ENCODE data around the gene ZC3H14. TPM values are rescaled to one million over a fixed set of nuclear protein-coding genes. Genes with fewer than 3 reads are reported as not detected.
A peak's percentile ranks its signal among the peaks of the same experiment; 100 is the strongest.

ZC3H14 gene
- total and polyA plus RNA-seq, 4 donors, result 16.0 to 55.1 (median 41.3) TPM

DNA sequence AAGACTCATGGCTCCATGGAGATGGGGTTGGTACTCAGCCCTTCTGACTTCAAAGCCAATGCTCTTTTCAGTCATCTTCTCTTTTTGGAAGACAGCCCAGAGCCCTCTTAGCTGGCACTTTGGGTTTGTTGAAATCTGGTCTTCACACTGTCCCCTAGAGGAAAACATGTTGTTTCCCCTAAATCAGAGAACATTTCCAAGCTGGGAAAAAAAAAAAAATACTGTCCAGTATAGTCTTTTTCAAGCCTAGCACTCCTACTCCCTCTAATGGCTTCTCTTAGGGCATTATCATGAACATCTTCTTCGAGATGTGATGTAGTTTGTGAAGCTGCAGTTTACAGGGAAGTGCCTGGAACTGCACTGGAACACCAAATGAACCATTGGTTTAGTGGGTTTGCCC, 3.0 kb upstream of the ZC3H14 start:
- H3K27ac ChIP-seq (ENCODE audit: low read depth in 1 of 2, low read length in 2 of 2), result no peak overlapping the region
- no peak for DNase-seq
- intact Hi-C loops (cut with DNase I), result loop anchor here in 1 of 2 donors (5.0 kb wide), 1 partner anchor 68 kb away; no protein-coding TSS in a partner anchor
- H3K9me3 ChIP-seq (ENCODE audit: control insufficient read depth, low read length), result no peaks in the 10 kb centered on the region
- ATAC-seq (ENCODE audit: low FRiP score), result no peak
- peaks cover 0 to 2% of the 10 kb centered on the region in 2 donors for H3K4me1 ChIP-seq (ENCODE audit: control insufficient read depth in 1 of 2, insufficient read depth in 2 of 2, low read length in 2 of 2)
- H3K27me3 ChIP-seq (ENCODE audit: control insufficient read depth in 1 of 2, insufficient read depth in 2 of 2, low read length in 1 of 2), result no peaks in the 10 kb centered on the region
- WGBS, 2 donors, result 7 to 11% methylated on average over 1 of the region's 1 CpG
- H3K4me3 ChIP-seq (ENCODE audit: low read length in 2 of 2), result no peak overlapping the region
- H3K36me3 ChIP-seq (ENCODE audit: control insufficient read depth in 1 of 2, insufficient read depth in 2 of 2, low read length in 1 of 2), result no peaks in the 10 kb centered on the region

GRCh38 chr14:88562532-88562830, 356 bp upstream of the ZC3H14 start:
- intact Hi-C loops (cut with DNase I), result loop anchor here in 1 of 2 donors (5.0 kb wide), 1 partner anchor 70 kb away; no protein-coding TSS in a partner anchor
- H3K27me3 ChIP-seq (ENCODE audit: control insufficient read depth in 1 of 2, insufficient read depth in 2 of 2, low read length in 1 of 2), result no peaks in the 10 kb centered on the region
- no peak for ATAC-seq (ENCODE audit: low FRiP score)

DNA sequence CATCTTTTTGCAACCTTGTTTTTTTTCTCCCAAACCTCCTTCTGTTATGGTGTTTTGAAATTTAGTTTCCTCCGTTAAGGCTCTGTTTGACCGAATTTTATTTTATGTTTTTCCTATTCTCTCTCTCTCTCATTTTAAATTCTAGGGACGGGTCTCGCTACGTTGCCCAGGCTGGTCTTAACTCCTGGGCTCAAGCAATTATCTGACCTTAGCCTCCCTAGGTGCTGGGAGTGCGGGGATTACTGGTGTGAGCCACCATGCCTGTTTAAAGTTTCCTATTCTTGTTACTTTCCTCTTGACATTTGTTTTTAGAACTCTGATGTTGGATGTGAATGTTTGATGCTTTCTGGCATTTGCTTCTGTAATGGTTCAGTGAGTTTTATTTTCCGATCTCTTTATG, 1.0 kb downstream of the ZC3H14 start:
- DNase-seq (no peak), ATAC-seq (ENCODE audit: low FRiP score) (no peak)
- peaks cover 0 to 1% of the 10 kb centered on the region in 2 donors for H3K36me3 ChIP-seq (ENCODE audit: control insufficient read depth in 1 of 2, insufficient read depth in 2 of 2, low read length in 1 of 2)
- H3K9me3 ChIP-seq (ENCODE audit: control insufficient read depth, low read length), result no peaks in the 10 kb centered on the region
- no peak overlapping the region for H3K27ac ChIP-seq (ENCODE audit: low read depth in 1 of 2, low read length in 2 of 2)
- no peaks in the 10 kb centered on the region for H3K27me3 ChIP-seq (ENCODE audit: control insufficient read depth in 1 of 2, insufficient read depth in 2 of 2, low read length in 1 of 2)
- H3K4me1 ChIP-seq (ENCODE audit: control insufficient read depth in 1 of 2, insufficient read depth in 2 of 2, low read length in 2 of 2), result peaks cover 0 to 2% of the 10 kb centered on the region in 2 donors
- WGBS, 2 donors, result 25% methylated on average over 7 of the region's 7 CpGs
- peak overlapping the region; percentile 82 to 86 for H3K4me3 ChIP-seq (ENCODE audit: low read length in 2 of 2)
- intact Hi-C loops (cut with DNase I), result loop anchor here in 1 of 2 donors (5.0 kb wide), 1 partner anchor 72 kb away; no protein-coding TSS in a partner anchor

More at GRCh38 chr14:88562532-88562830, 356 bp upstream of the ZC3H14 start:
- Histone ChIP-seq H3K9me3 (ENCODE audit: control insufficient read depth, low read length) (no peaks in the 10 kb centered on the region), H3K4me3 (ENCODE audit: low read length in 2 of 2) (peak overlapping the region in 1 of 2 donors; percentile 86), H3K27ac (ENCODE audit: low read depth in 1 of 2, low read length in 2 of 2) (no peak overlapping the region), H3K4me1 (ENCODE audit: control insufficient read depth in 1 of 2, insufficient read depth in 2 of 2, low read length in 2 of 2) (peaks cover 0 to 2% of the 10 kb centered on the region in 2 donors), H3K36me3 (ENCODE audit: control insufficient read depth in 1 of 2, insufficient read depth in 2 of 2, low read length in 1 of 2) (no peaks in the 10 kb centered on the region)
- WGBS, 2 donors, result 25 to 26% methylated on average over 5 of the region's 5 CpGs
- DNase-seq, result no peak

GRCh38 chr14:88565427-88565826, 2.6 kb downstream of the ZC3H14 start:
- Histone ChIP-seq H3K27me3 (ENCODE audit: control insufficient read depth in 1 of 2, insufficient read depth in 2 of 2, low read length in 1 of 2) (no peaks in the 10 kb centered on the region), H3K27ac (ENCODE audit: low read depth in 1 of 2, low read length in 2 of 2) (no peak overlapping the region), H3K9me3 (ENCODE audit: control insufficient read depth, low read length) (no peaks in the 10 kb centered on the region), H3K4me3 (ENCODE audit: low read length in 2 of 2) (no peak overlapping the region), H3K36me3 (ENCODE audit: control insufficient read depth in 1 of 2, insufficient read depth in 2 of 2, low read length in 1 of 2) (peaks cover 5 to 8% of the 10 kb centered on the region in 2 donors), H3K4me1 (ENCODE audit: control insufficient read depth in 1 of 2, insufficient read depth in 2 of 2, low read length in 2 of 2) (peaks cover 0 to 2% of the 10 kb centered on the region in 2 donors)
- no peak for ATAC-seq (ENCODE audit: low FRiP score)
- WGBS, 2 donors, result 89 to 90% methylated on average over 5 of the region's 5 CpGs
- intact Hi-C loops (cut with DNase I), result no loop called here
- DNase-seq, result no peak

DNA sequence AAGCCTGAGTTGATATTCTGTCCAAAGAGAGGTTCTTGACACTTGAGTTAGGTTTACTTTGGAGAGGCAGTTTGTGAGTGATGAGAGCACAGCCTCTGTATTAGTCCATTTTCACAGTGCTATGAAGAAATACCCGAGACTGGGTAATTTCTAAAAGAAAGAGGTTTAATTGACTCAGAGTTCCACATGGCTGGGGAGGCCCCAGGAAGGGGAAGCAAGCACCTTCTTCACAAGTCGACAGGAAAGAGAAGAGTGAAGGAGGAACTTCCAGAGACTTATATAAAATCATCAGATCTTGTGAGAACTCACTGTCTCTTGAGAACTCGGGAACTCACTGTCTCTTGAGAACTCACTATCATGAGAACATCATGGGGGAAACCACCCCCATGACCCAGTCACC, 5.4 kb downstream of the ZC3H14 start:
- H3K9me3 ChIP-seq (ENCODE audit: control insufficient read depth, low read length), result no peaks in the 10 kb centered on the region
- H3K36me3 ChIP-seq (ENCODE audit: control insufficient read depth in 1 of 2, insufficient read depth in 2 of 2, low read length in 1 of 2), result peaks cover 8% of the 10 kb centered on the region in 2 donors
- no peak overlapping the region for H3K4me3 ChIP-seq (ENCODE audit: low read length in 2 of 2)
- H3K27ac ChIP-seq (ENCODE audit: low read depth in 1 of 2, low read length in 2 of 2), result no peak overlapping the region
- no peaks in the 10 kb centered on the region for H3K27me3 ChIP-seq (ENCODE audit: control insufficient read depth in 1 of 2, insufficient read depth in 2 of 2, low read length in 1 of 2)
- intact Hi-C loops (cut with DNase I), result no loop called here
- no peak for DNase-seq
- H3K4me1 ChIP-seq (ENCODE audit: control insufficient read depth in 1 of 2, insufficient read depth in 2 of 2, low read length in 2 of 2), result peaks cover 0 to 2% of the 10 kb centered on the region in 2 donors
- no peak for ATAC-seq (ENCODE audit: low FRiP score)
- 74 to 82% methylated on average over 3 of the region's 3 CpGs for WGBS, 2 donors

GRCh38 chr14:88572117-88572516, 9.3 kb downstream of the ZC3H14 start:
- WGBS, 2 donors, result 92 to 93% methylated on average over 4 of the region's 4 CpGs
- intact Hi-C loops (cut with DNase I), result no loop called here
- Histone ChIP-seq H3K4me1 (ENCODE audit: control insufficient read depth in 1 of 2, insufficient read depth in 2 of 2, low read length in 2 of 2) (no peaks in the 10 kb centered on the region), H3K9me3 (ENCODE audit: control insufficient read depth, low read length) (no peaks in the 10 kb centered on the region), H3K36me3 (ENCODE audit: control insufficient read depth in 1 of 2, insufficient read depth in 2 of 2, low read length in 1 of 2) (peaks cover 8% of the 10 kb centered on the region in 2 donors), H3K27me3 (ENCODE audit: control insufficient read depth in 1 of 2, insufficient read depth in 2 of 2, low read length in 1 of 2) (no peaks in the 10 kb centered on the region), H3K27ac (ENCODE audit: low read depth in 1 of 2, low read length in 2 of 2) (no peak overlapping the region), H3K4me3 (ENCODE audit: low read length in 2 of 2) (no peak overlapping the region)
- DNase-seq (no peak), ATAC-seq (ENCODE audit: low FRiP score) (no peak)

DNA sequence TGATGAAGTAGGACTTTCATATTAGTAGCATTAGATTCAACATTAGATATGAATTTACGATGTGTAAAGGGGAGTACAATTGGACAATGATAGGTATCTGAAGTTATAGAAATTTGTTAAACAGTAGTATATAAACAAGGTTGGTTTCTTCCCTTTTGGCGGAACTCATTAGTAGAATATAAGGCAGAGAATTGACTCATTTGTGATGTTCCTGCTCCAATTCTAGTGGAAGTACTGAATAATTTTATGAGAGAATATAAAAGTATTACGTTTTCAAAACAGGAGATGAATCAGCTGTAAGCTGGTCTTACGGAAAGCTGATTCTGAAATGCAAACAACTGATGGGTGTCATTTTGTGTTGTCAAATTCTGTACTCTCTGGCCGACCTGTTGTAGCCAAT, 13.4 kb downstream of the ZC3H14 start:
- Histone ChIP-seq H3K9me3 (ENCODE audit: control insufficient read depth, low read length) (no peaks in the 10 kb centered on the region), H3K4me3 (ENCODE audit: low read length in 2 of 2) (no peak overlapping the region), H3K27ac (ENCODE audit: low read depth in 1 of 2, low read length in 2 of 2) (no peak overlapping the region), H3K27me3 (ENCODE audit: control insufficient read depth in 1 of 2, insufficient read depth in 2 of 2, low read length in 1 of 2) (no peaks in the 10 kb centered on the region), H3K4me1 (ENCODE audit: control insufficient read depth in 1 of 2, insufficient read depth in 2 of 2, low read length in 2 of 2) (no peaks in the 10 kb centered on the region), H3K36me3 (ENCODE audit: control insufficient read depth in 1 of 2, insufficient read depth in 2 of 2, low read length in 1 of 2) (peaks cover 3 to 10% of the 10 kb centered on the region in 2 donors)
- 88 to 91% methylated on average over 5 of the region's 5 CpGs for WGBS, 2 donors
- intact Hi-C loops (cut with DNase I), result no loop called here
- no peak for DNase-seq
- ATAC-seq (ENCODE audit: low FRiP score), result no peak

- Histone ChIP-seq H3K27ac (ENCODE audit: low read depth in 1 of 2, low read length in 2 of 2) (no peak overlapping the region), H3K9me3 (ENCODE audit: control insufficient read depth, low read length) (no peaks in the 10 kb centered on the region), H3K4me1 (ENCODE audit: control insufficient read depth in 1 of 2, insufficient read depth in 2 of 2, low read length in 2 of 2) (no peaks in the 10 kb centered on the region), H3K27me3 (ENCODE audit: control insufficient read depth in 1 of 2, insufficient read depth in 2 of 2, low read length in 1 of 2) (no peaks in the 10 kb centered on the region), H3K36me3 (ENCODE audit: control insufficient read depth in 1 of 2, insufficient read depth in 2 of 2, low read length in 1 of 2) (peaks cover 0 to 6% of the 10 kb centered on the region in 2 donors), H3K4me3 (ENCODE audit: low read length in 2 of 2) (no peak overlapping the region)
- DNase-seq, result no peak
- WGBS, 2 donors, result 93 to 95% methylated on average over 3 of the region's 3 CpGs
- intact Hi-C loops (cut with DNase I), result no loop called here
- no peak for ATAC-seq (ENCODE audit: low FRiP score)
Measured at GRCh38 chr14:88584451-88584850, 21.6 kb downstream of the ZC3H14 start.

- H3K4me3 ChIP-seq (ENCODE audit: low read length in 2 of 2), result no peak overlapping the region
- 89 to 91% methylated on average over 5 of the region's 5 CpGs for WGBS, 2 donors
- no peak for DNase-seq
- H3K36me3 ChIP-seq (ENCODE audit: control insufficient read depth in 1 of 2, insufficient read depth in 2 of 2, low read length in 1 of 2), result peaks cover 2 to 4% of the 10 kb centered on the region in 2 donors
- H3K27ac ChIP-seq (ENCODE audit: low read depth in 1 of 2, low read length in 2 of 2), result no peak overlapping the region
- no peaks in the 10 kb centered on the region for H3K27me3 ChIP-seq (ENCODE audit: control insufficient read depth in 1 of 2, insufficient read depth in 2 of 2, low read length in 1 of 2)
- intact Hi-C loops (cut with DNase I), result no loop called here
- H3K4me1 ChIP-seq (ENCODE audit: control insufficient read depth in 1 of 2, insufficient read depth in 2 of 2, low read length in 2 of 2), result no peaks in the 10 kb centered on the region
- no peak for ATAC-seq (ENCODE audit: low FRiP score)
- no peaks in the 10 kb centered on the region for H3K9me3 ChIP-seq (ENCODE audit: control insufficient read depth, low read length)
Measured at GRCh38 chr14:88588081-88588480, 25.2 kb downstream of the ZC3H14 start.

All from aorta (tissue), 5 donors.